ENCODE results near the gene LGI4. TPM values are rescaled to one million over a fixed set of nuclear protein-coding genes. Genes with fewer than 3 reads are reported as not detected.

LGI4 gene
- total and polyA plus RNA-seq, 2 donors (not counting 1 experiment from before 2014, with no cell fraction given) = 0.17 to 0.19 TPM

GRCh38 chr19:35112995-35113688 is 21.7 kb downstream of the LGI4 start:
- Histone ChIP-seq H3K36me3 (ENCODE audit: control insufficient read depth, insufficient read depth, low read length) (no peaks in the 10 kb centered on the region), H3K4me2 (ENCODE audit: extremely low read depth, insufficient read depth, low read length) (no peak overlapping the region), H3K79me2 (ENCODE audit: control insufficient read depth, insufficient read depth, low read length) (no peaks in the 10 kb centered on the region), H4K20me1 (ENCODE audit: control insufficient read depth, extremely low read depth, insufficient read depth, low read length) (no peaks in the 10 kb centered on the region), H3K4me1 (ENCODE audit: control insufficient read depth, extremely low read depth, insufficient read depth, low read length) (no peaks in the 10 kb centered on the region), H2AFZ (ENCODE audit: low read length) (no peak overlapping the region), H3K9ac (ENCODE audit: insufficient read depth, low read length) (no peak overlapping the region), H3K27me3 (ENCODE audit: control insufficient read depth, insufficient read depth, low read length) (no peaks in the 10 kb centered on the region), H3K9me3 (ENCODE audit: control insufficient read depth, insufficient read depth, low read depth, low read length) (no peaks in the 10 kb centered on the region), H3K27ac (ENCODE audit: insufficient read depth, low read length) (no peak overlapping the region), H3K4me3 (replicated peaks in 1 of 4; ENCODE audit: control extremely low read depth in 1 of 4, insufficient read depth in 1 of 4, low read depth in 3 of 4, low read length in 4 of 4) (no peak overlapping the region)
- TF ChIP-seq EZH2 (IDR thresholded peaks at IDR 0.05; ENCODE audit: low read length, missing control alignments) = no peak
- TF ChIP-seq CTCF (conservative IDR thresholded peaks at IDR 0.05 in 1 of 2, IDR thresholded peaks at IDR 0.05 in 1 of 2; ENCODE audit: low read depth in 1 of 2, low read length in 2 of 2) = no peak
- DNase-seq (ENCODE audit: low read depth in 2 of 2) = no peak

GRCh38 chr19:35110974-35111373 is 23.9 kb downstream of the LGI4 start:
- no peaks in the 10 kb centered on the region for H3K27me3 ChIP-seq (ENCODE audit: control insufficient read depth, insufficient read depth, low read length)
- no peaks in the 10 kb centered on the region for H3K79me2 ChIP-seq (ENCODE audit: control insufficient read depth, insufficient read depth, low read length)
- no peaks in the 10 kb centered on the region for H3K36me3 ChIP-seq (ENCODE audit: control insufficient read depth, insufficient read depth, low read length)
- H3K27ac ChIP-seq (ENCODE audit: insufficient read depth, low read length) = no peak overlapping the region
- no peak for DNase-seq (ENCODE audit: low read depth in 2 of 2)
- H3K9me3 ChIP-seq (ENCODE audit: control insufficient read depth, insufficient read depth, low read depth, low read length) = no peaks in the 10 kb centered on the region
- no peak overlapping the region for H3K4me2 ChIP-seq (ENCODE audit: extremely low read depth, insufficient read depth, low read length)
- no peak for TF ChIP-seq EZH2 (IDR thresholded peaks at IDR 0.05; ENCODE audit: low read length, missing control alignments)
- TF ChIP-seq CTCF (conservative IDR thresholded peaks at IDR 0.05 in 1 of 2, IDR thresholded peaks at IDR 0.05 in 1 of 2; ENCODE audit: low read depth in 1 of 2, low read length in 2 of 2) = no peak
- no peak overlapping the region for H3K9ac ChIP-seq (ENCODE audit: insufficient read depth, low read length)
- no peak overlapping the region for H2AFZ ChIP-seq (ENCODE audit: low read length)
- no peaks in the 10 kb centered on the region for H3K4me1 ChIP-seq (ENCODE audit: control insufficient read depth, extremely low read depth, insufficient read depth, low read length)
- H4K20me1 ChIP-seq (ENCODE audit: control insufficient read depth, extremely low read depth, insufficient read depth, low read length) = no peaks in the 10 kb centered on the region
- no peak overlapping the region for H3K4me3 ChIP-seq (replicated peaks in 1 of 4; ENCODE audit: control extremely low read depth in 1 of 4, insufficient read depth in 1 of 4, low read depth in 3 of 4, low read length in 4 of 4)

GRCh38 chr19:35109395-35110112 is 25.3 kb downstream of the LGI4 start:
- no peak overlapping the region for H3K9ac ChIP-seq (ENCODE audit: insufficient read depth, low read length)
- H3K9me3 ChIP-seq (ENCODE audit: control insufficient read depth, insufficient read depth, low read depth, low read length) = no peaks in the 10 kb centered on the region
- no peak overlapping the region for H3K4me2 ChIP-seq (ENCODE audit: extremely low read depth, insufficient read depth, low read length)
- no peak overlapping the region for H3K4me3 ChIP-seq (replicated peaks in 1 of 4; ENCODE audit: control extremely low read depth in 1 of 4, insufficient read depth in 1 of 4, low read depth in 3 of 4, low read length in 4 of 4)
- DNase-seq (ENCODE audit: low read depth in 2 of 2) = no peak
- no peak for TF ChIP-seq EZH2 (IDR thresholded peaks at IDR 0.05; ENCODE audit: low read length, missing control alignments)
- no peak for TF ChIP-seq CTCF (conservative IDR thresholded peaks at IDR 0.05 in 1 of 2, IDR thresholded peaks at IDR 0.05 in 1 of 2; ENCODE audit: low read depth in 1 of 2, low read length in 2 of 2)
- H3K36me3 ChIP-seq (ENCODE audit: control insufficient read depth, insufficient read depth, low read length) = no peaks in the 10 kb centered on the region
- H3K27ac ChIP-seq (ENCODE audit: insufficient read depth, low read length) = no peak overlapping the region
- no peaks in the 10 kb centered on the region for H3K79me2 ChIP-seq (ENCODE audit: control insufficient read depth, insufficient read depth, low read length)
- no peaks in the 10 kb centered on the region for H3K27me3 ChIP-seq (ENCODE audit: control insufficient read depth, insufficient read depth, low read length)
- H4K20me1 ChIP-seq (ENCODE audit: control insufficient read depth, extremely low read depth, insufficient read depth, low read length) = no peaks in the 10 kb centered on the region
- no peak overlapping the region for H2AFZ ChIP-seq (ENCODE audit: low read length)
- H3K4me1 ChIP-seq (ENCODE audit: control insufficient read depth, extremely low read depth, insufficient read depth, low read length) = no peaks in the 10 kb centered on the region
